CD4-positive, alpha-beta T cell treated with Interleukin-21 for 1 hour (primary cell): ENCODE results near the gene ALOX5.
"Not testable (repeated sequence)": the region's sequence is repeated elsewhere in the genome, so short reads cannot be mapped to it uniquely, and the experiment has no call there.

Source experiments
- DNase-seq: peaks from one replicate; pipeline ENCODE4 v3.0.0-alpha.2; 2020

Gene ALOX5

DNA sequence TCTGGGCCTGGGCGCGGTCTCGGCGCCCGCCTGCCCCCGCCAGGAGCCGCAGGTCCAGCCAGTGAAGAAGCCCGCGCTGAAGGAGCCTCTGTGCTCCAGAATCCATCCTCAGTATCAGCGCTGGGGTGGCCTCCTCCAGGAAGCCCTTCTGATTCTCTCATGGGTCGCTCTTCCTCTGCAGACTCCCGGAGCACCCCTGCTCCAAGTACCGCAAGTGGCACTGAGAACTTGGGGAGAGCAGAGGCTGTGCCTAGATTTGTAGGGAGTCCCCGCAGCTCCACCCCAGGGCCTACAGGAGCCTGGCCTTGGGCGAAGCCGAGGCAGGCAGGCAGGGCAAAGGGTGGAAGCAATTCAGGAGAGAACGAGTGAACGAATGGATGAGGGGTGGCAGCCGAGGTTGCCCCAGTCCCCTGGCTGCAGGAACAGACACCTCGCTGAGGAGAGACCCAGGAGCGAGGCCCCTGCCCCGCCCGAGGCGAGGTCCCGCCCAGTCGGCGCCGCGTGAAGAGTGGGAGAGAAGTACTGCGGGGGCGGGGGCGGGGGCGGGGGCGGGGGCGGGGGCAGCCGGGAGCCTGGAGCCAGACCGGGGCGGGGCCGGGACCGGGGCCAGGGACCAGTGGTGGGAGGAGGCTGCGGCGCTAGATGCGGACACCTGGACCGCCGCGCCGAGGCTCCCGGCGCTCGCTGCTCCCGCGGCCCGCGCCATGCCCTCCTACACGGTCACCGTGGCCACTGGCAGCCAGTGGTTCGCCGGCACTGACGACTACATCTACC is at the start of gene ALOX5:
ALOX5 (plus strand) TSS at position 641 of the 774 bp plus-strand sequence; CDS start at position 705, 64 bp downstream.
- DNase-seq: peak; percentile 41

DNA sequence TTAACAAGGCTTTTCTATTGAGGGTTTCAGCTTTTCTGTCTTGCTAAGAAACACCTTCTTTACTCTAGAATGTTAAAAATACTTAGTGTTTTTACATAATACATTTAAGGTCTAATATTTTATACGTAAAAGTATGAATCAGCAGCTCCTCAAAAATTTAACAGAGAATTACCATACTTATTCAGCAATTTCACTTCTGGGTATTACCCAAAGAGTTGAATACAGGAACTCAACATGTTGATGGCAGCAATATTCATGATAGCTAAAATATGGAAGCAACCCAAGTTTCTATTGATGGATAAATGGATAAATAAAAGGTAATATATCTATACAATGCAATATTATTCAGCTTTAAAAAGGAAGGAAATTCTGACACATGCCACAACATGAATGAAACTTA is 48.9 kb upstream of the ALOX5 start:
- DNase-seq: no peak

DNA sequence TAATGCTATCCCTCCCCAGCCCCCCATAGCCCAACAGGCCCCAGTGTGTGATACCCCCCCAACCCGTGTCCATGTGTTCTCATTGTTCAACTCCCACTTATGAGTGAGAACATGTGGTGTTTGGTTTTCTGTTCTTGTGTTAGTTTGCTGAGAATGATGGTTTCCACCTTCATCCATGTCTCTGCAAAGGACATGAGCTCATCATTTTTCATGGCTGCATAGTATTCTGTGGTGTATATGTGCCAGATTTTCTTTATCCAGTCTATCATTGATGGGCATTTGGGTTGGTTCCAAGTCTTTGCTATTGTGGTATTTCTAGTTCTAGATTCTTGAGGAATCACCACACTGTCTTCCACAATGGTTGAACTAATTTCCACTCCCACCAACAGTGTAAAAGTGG is 47.2 kb upstream of the ALOX5 start:
- DNase-seq: not testable (repeated sequence)

GRCh38 chr10:45331824-45332223 is 42.2 kb upstream of the ALOX5 start:
- not testable (repeated sequence) for DNase-seq

DNA sequence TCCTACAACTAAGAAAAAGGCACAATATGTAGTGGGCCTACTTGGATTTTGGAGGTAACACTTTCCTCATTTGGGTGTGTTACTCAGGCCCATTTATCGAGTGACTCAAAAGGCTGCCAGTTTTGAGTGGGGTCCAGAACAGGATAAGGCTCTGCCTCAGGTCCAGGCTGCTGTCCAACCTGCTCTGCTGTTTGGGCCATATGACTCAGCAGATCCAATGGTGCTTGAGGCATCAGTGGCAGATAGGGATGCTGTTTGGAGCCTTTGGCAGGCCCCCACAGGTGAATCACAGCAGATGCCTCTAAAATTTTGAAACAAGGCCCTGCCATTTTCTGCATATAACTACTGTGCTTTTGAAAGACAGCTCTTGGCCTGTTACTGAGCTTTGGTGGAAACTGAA is 34.1 kb upstream of the ALOX5 start:
- DNase-seq: no peak

GRCh38 chr10:45340420-45340819 is 33.6 kb upstream of the ALOX5 start:
- DNase-seq: not testable (repeated sequence)

- DNase-seq: not testable (repeated sequence)
These were observed 27.2 kb upstream of the ALOX5 start for GRCh38 chr10:45346652-45347335.

DNA sequence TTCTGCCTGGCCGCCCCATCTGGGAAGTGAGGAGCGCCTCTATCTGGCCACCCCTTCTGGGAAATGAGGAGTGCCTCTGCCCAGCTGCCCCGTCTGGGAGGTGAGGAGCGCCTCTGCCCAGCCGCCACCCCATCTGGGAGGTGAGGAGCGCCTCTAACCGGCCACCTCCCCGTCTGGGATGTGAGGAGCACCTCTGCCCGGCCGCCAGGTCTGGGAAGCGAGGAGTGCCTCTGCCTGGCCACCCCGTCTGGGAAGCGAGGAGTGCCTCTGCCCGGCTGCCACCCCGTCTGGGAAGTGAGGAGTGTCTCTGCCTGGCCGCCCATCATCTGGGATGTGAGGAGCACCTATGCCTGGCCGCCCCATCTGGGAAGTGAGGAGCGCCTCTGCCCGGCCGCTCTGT is 26.6 kb upstream of the ALOX5 start:
- not testable (repeated sequence) for DNase-seq

DNA sequence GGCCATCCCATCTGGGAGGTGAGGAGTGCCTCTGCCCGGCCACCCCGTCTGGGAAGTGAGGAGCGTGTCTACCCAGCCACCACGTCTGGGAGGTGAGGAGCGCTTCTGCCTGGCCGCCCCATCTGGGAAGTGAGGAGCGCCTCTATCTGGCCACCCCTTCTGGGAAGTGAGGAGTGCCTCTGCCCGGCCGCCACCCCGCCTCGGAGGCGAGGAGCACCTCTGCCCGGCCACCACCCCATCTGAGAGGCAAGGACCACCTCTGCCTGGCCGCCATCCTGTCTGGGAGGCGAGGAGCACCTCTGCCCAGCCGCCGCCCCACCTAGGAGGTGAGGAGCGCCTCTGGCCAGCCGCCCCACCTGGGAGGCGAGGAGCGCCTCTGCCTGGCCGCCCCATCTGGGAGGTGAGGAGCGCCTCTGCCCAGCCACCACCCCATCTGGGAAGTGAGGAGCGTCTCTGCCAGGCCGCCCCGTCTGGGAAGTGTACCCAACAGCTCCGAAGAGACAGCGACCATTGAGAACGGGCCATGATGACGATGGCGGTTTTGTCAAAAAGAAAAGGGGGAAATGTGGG is 25.7 kb upstream of the ALOX5 start:
- not testable (repeated sequence) for DNase-seq

DNA sequence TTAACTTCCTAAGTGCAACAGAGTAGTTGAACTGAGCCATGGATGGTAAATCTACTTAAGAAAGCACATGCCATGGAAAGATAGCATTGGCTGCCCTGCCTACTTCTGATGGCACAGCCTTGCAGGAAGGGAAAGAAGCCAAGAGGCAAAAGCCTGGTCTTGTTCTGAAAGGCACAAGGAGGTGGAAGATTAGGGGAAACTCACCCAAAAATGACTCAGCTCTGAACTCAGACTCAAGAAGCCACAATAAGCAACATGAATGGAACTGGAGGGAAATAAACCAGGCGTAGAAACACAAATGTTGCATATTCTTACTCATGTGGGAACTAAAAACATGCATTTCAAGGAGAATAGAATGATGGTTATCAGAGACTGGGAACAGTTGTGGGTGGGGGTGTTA is 20.8 kb upstream of the ALOX5 start:
- DNase-seq: no peak

DNA sequence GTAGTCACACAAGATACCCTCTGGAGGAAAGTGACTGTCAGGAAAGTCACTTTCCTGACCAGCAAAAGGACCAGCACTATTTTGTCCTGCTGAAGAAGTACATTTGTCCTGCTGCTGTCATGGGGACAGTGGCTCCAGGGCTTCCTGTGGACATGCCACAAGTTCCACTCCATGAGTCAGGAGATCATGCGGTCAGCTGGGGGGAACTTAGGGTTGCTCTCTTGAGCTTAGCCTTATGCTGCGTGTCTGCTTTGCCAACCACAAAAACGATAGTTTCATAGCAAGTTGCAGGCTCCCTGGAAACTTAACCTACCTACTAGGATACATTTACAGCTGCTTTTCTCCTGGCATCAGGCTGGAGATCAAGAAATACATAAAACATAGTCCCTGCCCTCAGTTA is 19.8 kb upstream of the ALOX5 start:
- no peak for DNase-seq

DNA sequence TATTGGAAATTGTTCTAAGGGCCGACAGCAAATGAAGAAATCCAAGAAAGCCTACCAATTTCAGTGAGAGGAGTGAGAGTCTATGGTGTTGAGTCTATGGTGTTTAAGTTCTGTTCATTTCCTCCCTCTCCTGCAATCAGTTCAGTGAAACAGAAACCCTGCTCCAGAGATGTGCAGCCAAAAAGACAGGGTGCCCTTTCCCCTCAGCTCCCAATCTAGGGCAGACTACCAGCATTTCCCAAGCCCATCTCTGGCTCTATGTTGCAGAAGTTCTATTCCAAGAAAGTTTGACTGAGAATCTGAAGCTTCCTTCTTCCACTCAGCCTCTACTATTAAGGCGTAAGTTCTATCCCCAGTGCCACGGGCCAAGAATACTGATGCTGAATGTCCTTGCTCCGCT is 18.5 kb upstream of the ALOX5 start:
- no peak for DNase-seq

DNA sequence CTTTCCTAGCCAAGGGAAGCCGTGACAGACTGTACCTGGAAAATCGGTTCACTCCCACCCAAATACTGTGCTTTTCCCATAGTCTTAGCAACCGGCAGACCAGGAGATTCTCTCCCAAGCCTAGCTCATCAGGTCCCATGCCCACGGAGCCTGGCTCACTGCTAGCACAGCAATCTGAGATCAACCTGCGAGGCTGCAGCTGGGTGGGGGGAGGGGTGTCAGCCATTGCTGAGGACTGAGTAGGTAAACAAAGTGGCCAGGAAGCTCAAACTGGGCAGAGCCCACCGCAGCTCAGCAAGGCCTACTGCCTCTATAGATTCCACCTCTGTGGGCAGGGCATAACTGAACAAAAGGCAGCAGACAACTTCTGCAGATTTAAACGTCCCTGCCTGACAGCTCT is 15.1 kb upstream of the ALOX5 start:
- not testable (repeated sequence) for DNase-seq

DNA sequence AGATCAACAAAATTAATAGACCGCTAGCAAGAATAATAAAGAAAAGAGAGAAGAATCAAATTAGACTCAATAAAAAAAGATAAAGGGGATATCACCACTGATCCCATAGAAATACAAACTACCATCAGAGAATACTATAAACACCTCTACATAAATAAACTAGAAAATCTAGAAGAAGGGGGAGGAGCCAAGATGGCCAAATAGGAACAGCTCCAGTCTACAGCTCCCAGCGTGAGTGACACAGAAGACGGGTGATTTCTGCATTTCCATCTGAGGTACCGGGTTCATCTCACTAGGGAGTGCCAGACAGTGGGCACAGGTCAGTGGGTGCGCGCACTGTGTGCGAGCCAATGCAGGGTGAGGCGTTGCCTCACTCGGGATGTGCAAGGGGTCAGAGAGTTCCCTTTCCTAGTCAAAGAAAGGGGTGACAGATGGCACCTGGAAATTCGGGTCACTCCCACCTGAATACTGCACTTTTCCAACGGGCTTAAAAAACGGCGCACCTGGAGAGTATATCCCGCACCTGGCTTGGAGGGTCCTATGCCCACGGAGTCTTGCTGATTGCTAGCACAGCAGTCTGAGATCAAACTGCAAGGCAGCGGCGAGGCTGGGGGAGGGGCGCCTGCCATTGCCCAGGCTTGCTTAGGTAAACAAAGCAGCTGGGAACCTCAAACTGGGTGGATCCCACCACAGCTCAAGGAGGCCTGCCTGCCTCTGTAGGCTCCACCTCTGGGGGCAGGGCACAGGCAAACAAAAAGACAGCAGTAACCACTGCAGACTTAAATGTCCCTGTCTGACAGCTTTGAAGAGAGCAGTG is 11.8 kb upstream of the ALOX5 start:
- peak; percentile 38 for DNase-seq

- DNase-seq: not testable (repeated sequence)
These were observed 6.4 kb upstream of the ALOX5 start for GRCh38 chr10:45367643-45368042.

- DNase-seq: no peak
These were observed 5.8 kb upstream of the ALOX5 start for GRCh38 chr10:45368181-45368580.

DNA sequence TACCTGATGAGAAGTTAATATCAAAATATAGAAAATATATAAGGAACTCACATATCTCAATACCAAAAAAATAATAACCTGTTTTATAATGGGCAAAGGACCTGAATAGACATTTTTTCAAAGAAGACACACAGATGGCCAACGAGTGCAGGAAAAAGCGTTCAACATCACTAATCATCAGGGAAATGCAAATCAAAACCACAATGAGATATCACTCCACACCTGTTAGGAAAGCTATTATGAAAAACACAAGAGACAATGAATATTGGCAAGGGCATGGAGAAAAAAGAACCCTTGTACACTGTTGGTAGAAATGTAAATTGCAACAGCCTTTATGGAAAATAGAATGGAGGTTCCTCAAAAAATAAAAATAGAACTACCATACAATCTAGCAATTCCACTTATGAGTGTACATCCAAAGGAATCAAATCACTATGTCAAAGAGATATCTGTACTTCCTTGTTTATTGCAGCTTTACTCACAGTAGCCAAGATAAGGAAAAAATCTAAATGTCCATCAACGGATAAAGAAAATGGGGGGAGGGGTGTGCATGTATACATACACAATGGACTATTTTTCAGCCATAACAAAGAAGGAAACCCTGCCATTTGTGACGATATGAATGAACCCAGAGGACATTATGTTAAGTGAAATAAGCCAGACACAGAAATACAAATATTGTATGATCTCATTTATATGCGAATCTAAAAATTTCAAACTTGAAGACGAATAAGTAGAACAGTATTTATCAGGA is 3.6 kb upstream of the ALOX5 start:
- DNase-seq: no peak

DNA sequence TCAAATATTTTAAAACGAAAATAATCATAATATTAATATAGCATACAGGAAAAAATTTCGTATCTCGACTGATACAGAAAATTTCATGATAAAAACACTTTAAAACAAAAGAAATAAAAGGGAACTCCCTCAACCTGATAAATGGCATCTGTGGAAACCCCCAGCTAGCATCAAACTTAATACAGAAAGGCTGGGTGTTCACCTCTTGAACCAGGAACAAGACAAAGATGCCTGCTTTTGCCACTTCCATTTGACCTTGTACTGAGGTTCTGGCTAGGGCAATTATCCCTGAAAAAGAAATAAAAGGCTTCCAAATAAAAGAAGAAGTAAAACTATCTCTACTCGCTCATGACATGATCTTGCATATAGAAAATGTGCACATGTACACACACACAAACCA is 2.5 kb upstream of the ALOX5 start:
- DNase-seq: no peak

- no peak for DNase-seq
These were observed 1.6 kb upstream of the ALOX5 start for GRCh38 chr10:45372251-45372951.

DNA sequence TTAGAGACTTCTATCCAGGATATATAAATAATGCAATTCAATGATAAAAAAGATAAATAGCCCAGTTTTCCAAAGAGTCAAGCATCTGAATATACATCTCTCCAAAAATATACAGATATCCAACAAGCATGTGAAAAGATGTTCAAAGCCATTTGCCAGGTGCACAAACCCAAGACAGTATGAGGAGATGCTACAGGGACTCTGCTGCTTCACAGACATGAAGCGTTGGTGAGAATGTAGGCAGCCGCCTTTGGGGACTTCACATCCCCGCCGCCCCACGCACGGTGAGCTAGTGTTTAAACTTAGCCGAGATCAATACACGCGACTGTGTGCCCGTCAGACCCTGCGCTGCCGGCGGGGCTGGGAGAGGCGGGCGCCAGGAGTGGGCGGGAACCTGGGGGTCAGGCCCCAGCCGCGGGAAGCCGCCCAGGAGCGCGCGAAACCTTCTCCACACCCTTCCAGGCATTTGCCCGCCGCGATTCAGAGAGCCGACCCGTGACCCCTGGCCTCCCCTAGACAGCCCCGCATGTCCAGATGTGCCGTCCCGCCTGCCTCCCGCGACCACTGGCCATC is 927 bp upstream of the ALOX5 start:
- DNase-seq: peak; percentile 40

DNA sequence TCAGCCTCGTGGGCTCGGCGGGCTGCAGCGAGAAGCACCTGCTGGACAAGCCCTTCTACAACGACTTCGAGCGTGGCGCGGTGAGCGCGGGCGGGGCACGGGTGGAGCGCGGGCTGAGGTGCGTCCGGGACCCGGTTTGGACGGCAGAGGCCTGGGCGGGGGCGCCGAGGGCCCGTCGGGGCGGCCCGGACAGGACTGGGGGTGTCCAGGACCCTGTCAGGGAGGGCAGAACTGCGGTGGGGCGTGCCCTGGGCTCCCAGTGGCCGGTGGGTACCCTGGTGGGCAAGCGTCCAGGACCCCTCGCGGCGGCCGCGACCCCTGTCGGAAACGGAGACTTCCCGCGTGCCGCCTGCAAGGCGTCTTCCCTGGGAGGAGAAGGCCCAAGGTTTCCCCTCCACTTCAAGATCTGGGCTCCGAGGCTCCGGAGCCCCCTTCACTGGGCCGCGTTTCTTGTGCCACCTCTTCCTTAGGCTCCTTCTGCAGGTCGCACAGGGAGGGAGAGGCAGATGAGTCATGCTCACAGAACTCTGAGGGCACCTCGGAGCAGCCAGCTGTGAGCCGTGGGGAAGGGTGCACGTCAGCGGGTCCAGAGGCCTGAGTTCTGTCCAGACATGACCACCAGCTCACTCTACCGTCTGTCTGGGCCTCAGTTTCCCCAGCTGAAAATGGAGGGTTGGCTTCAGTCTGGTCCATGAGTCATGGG is 485 bp downstream of the ALOX5 start:
- DNase-seq: no peak
